CD4-positive, alpha-beta T cell treated with Interleukin-12 subunit alpha and Interleukin-12 subunit beta, for 1 hour (primary cell): ENCODE results near the gene SLC41A2.

Source experiments
- DNase-seq: peaks from one replicate; pipeline ENCODE4 v3.0.0-alpha.2; 2020

SLC41A2 gene

GRCh38 chr12:104929368-104929767, 28.7 kb downstream of the SLC41A2 start:
- DNase-seq, result no peak

GRCh38 chr12:104928036-104928745, 29.9 kb downstream of the SLC41A2 start:
- DNase-seq, result no peak

GRCh38 chr12:104925501-104925900, 32.6 kb downstream of the SLC41A2 start:
- no peak for DNase-seq

- DNase-seq, result no peak
Measured at GRCh38 chr12:104921340-104921739, 36.8 kb downstream of the SLC41A2 start.

GRCh38 chr12:104911942-104912341, 46.1 kb downstream of the SLC41A2 start:
- DNase-seq, result no peak

GRCh38 chr12:104910196-104910840, 47.8 kb downstream of the SLC41A2 start:
- DNase-seq, result no peak

- no peak for DNase-seq
Measured at GRCh38 chr12:104909761-104910160, 48.3 kb downstream of the SLC41A2 start.
